Measurements from ENCODE around the gene AK8. TPM values are rescaled to one million over a fixed set of nuclear protein-coding genes. Genes with fewer than 3 reads are reported as not detected.

AK8 gene
- total and polyA plus RNA-seq, 9 of the 15 experiments (the other 6 are each of a cell fraction or from before 2014, with no cell fraction given) = 0.06 to 0.37 TPM; not detected in 7

- TF ChIP-seq, protein P1, sequence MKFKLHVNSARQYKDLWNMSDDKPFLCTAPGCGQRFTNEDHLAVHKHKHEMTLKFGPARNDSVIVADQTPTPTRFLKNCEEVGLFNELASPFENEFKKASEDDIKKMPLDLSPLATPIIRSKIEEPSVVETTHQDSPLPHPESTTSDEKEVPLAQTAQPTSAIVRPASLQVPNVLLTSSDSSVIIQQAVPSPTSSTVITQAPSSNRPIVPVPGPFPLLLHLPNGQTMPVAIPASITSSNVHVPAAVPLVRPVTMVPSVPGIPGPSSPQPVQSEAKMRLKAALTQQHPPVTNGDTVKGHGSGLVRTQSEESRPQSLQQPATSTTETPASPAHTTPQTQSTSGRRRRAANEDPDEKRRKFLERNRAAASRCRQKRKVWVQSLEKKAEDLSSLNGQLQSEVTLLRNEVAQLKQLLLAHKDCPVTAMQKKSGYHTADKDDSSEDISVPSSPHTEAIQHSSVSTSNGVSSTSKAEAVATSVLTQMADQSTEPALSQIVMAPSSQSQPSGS (CRISPR knock-in tag; IDR thresholded peaks at IDR 0.05) = no peak
- no peak for TF ChIP-seq ETV1 (tag; conservative IDR thresholded peaks at IDR 0.05; ENCODE audit: low read depth)
- no peak for TF ChIP-seq SMARCA5 (IDR thresholded peaks at IDR 0.05)
- TF ChIP-seq ELF1 (tag; IDR thresholded peaks at IDR 0.05) = no peak
Measured at GRCh38 chr9:132776891-132777290, 101.2 kb downstream of the AK8 start (continued).

DNA sequence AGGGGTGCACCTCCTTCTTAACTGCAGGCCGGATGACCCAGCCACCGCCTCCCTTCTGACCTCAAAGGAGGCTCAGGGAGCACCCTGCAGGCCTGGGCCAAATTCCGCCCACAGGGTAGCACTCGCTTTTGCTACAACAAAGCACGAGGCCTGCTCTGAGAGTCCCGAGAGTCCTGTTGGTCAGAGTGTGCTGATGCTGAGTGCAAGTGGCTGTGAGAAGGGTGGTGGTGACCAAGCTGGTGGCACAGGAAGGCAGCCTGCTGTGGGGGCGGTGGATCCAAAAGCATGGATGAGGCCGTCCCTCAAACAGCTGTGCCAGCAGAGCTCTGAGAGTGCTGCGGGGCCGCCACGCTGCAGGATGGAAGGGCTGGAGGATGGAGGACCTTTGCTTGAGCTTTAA is 101.8 kb downstream of the AK8 start:
- DNase-seq (ENCODE audit: extremely low read depth in 1 of 4, low spot score in 3 of 4) (no peak), FAIRE-seq (no peak), ATAC-seq (no peak)
- in situ Hi-C loops (cut with MboI) = no loop called here
- Histone ChIP-seq H4K20me1 (replicated peaks; ENCODE audit: control insufficient read depth, insufficient read depth, low read length) (no peaks in the 10 kb centered on the region), H3K9me3 (replicated peaks; ENCODE audit: control insufficient read depth, insufficient read depth, low read depth, low read length) (0 out of 2 replicates have a peak, but pooled peaks cover 3% of the 10 kb centered on the region), H3K9me1 (ENCODE audit: control insufficient read depth, insufficient read depth, low read length) (no peaks in the 10 kb centered on the region), H3K27ac (ENCODE audit: extremely low read depth, low read depth, low read length) (no peak overlapping the region), H3K4me2 (ENCODE audit: insufficient read depth, low read length) (no peak overlapping the region), H3K79me2 (ENCODE audit: control insufficient read depth, insufficient read depth, low read length) (no peaks in the 10 kb centered on the region), H3K4me3 (no peak overlapping the region), H2AFZ (ENCODE audit: low read depth, low read length) (no peak overlapping the region), H3K27me3 (ENCODE audit: control insufficient read depth in 2 of 2, insufficient read depth in 2 of 2, low read length in 2 of 2) (peaks cover 0 to 6% of the 10 kb centered on the region in 2 experiments; a peak in 1 of 5 replicates), H3K9ac (ENCODE audit: insufficient read depth in 1 of 2, low read depth in 2 of 2, low read length in 2 of 2) (no peak overlapping the region; a peak in 1 of 4 replicates), H3K4me1 (replicated peaks in 1 of 2; ENCODE audit: control insufficient read depth in 2 of 2, insufficient read depth in 2 of 2, low read length in 2 of 2) (peaks cover 5 to 16% of the 10 kb centered on the region in 2 experiments; a peak in 4 of 5 replicates), H3K36me3 (ENCODE audit: control insufficient read depth, insufficient read depth, low read length) (no peaks in the 10 kb centered on the region)
- intact Hi-C loops (cut with micrococcal nuclease) = no loop called here
- CTCF ChIA-PET (ENCODE audit: low intra/inter-chr PET ratio) = no interaction called here
- POLR2A ChIA-PET = no interaction called here
- BruUV-seq (replicated peaks) = no TSS peak
- WGBS (ENCODE audit: insufficient coverage, low coverage, missing lambda C conversion rate) = 36% methylated on average over 11 of the region's 11 CpGs
- TF ChIP-seq ZNF318 (IDR thresholded peaks at IDR 0.05; ENCODE audit: borderline replicate concordance in 1 of 2, low read depth in 1 of 2) = no peak
- no peak for TF ChIP-seq HDGF (IDR thresholded peaks at IDR 0.05)
- TF ChIP-seq SMAD2 (IDR thresholded peaks at IDR 0.05; ENCODE audit: low read depth, low read length) = no peak
- TF ChIP-seq FOXO4 (CRISPR knock-in tag; IDR thresholded peaks at IDR 0.05) = no peak
- no peak for TF ChIP-seq TAF9B (IDR thresholded peaks at IDR 0.05; ENCODE audit: partially characterized antibody)
- no peak for TF ChIP-seq ZFPM2 (CRISPR knock-in tag; IDR thresholded peaks at IDR 0.05)

All from K562 (cell line).